Stimulated activated CD4-positive, alpha-beta T cell treated with anti-CD3 and anti-CD28 coated beads, Interleukin-1b, Interleukin-23, amount 100 ng/mL, for 48 hours (primary cell): ENCODE measurements around the gene TGFBR3L.
"Not testable (repeated sequence)": the region's sequence is repeated elsewhere in the genome, so short reads cannot be mapped to it uniquely, and the experiment has no call there.

Source experiments
- DNase-seq: peaks from one replicate; pipeline ENCODE4 v3.0.0-alpha.2; 2020

Gene TGFBR3L

DNA sequence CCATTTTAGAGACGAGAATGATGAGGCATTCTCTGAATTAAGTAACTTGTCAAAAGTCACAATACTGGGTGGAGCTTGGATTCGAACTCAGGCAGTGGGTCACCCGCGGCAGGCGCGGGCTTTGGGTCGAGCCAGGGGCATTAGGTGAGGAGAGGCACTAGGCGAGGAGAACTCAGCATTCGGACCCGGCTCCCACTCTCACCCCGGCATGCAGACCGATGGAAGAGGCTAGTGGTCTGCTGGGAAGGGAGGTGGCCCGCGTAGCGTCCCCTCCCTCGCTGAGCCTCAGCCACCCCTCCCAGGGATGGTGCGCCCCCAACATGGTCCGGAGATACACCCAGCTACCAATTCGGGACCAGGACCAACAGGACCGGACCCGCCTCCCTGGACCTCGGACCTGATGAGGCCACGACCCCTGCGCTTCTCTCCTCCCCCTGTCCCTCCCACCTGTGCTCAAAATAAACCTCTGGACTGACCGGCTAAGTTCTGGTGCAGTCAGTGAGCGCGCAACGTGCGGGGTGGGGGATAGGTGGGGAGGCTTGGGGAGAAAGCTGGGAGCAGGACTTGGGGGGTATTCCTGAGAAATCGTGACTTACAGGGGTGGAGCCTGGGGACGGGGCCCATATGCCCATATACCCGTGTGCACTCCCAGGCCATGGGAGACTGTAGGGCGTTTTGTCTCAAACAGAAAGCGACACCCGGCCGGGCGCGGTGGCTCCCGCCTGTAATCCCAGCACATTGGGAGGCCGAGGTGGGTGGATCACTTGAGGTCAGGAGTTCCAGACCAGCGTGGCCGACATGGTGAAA lies 4.2 kb downstream of the TGFBR3L start:
- DNase-seq, result no peak

DNA sequence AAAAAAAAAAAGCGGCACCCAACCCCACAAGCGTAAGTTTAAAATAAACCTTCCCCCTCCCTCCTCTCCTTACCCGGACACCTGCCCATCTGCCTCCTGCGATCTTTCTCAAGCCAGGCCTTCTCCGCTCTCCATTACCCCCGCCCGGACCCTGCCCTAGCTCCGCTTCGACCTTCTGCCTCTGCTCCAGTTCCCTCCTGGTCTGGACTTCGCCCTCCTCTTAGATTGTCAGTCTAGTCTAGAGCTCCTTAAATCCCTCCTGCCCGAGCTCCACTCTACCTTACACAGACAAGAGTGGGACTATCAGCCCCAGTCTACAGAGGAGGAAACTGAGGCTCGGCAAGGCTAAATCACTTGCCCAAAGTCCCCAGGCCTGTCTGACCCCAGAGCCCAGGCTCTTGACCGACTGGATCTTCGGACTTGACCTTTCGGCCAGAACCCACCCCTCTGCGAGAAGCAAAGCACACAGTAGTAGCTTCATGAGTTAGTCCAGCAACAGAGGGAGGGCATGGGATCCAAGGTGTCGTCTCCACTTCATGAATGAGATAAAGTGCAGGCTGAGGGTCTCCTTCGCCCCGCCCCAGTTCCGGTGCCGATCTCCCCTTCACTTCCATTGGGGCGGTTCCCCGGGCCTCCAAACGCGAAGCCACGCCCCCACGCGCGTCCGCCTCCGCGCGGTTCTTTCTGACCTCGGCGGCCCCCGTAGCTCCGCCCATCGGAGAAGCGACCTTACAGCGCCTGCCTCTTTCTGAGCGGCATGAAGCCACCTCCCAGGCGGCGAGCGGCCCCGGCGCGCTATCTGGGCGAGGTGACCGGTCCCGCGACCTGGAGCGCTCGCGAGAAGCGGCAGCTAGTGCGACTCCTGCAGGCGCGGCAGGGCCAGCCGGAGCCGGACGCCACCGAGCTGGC lies 5.2 kb downstream of the TGFBR3L start, which contains the start of gene SNAPC2:
Gene SNAPC2, plus strand, starts transcription at position 729 of the 909 bp plus-strand sequence. Its CDS starts 29 bp downstream, at position 758.
- peak; percentile 96 for DNase-seq

DNA sequence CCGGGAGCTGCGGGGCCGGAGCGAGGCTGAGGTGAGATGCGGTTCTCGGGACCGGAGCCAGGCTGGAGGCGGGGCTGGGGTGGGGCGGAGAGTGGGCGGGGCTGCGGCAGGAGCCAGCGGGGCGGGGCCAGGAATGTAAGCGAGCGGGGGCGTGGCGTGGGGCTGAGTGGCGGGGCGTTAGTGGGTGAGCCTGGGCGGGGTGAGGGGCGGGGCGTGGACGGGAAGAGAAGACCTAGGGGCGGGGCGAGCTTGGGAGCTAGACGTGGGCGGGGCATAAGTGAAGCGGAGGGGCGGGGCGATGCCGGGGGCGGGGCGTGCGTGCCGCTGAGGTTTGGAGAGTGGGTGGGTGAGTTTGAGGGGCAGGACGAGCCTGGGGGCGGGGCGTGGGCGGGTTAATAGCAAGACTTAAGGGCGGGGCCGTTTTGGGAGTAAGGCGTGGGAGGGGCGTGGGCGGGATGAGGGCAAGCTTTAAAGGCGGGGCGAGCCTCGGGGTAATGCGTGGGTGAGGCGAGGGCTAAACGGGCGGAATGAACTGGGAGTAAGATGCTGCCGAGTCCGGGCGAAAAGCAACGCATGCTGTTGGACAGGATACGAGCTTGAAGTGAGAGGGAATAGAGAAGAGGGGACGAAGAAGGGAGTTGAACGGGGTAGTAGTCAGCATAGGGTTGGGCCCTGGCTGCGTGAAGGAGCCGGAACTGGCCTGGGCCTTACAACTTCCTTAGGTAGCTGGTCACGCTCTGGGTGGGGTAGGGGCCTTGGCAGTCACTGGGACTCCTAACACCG lies 6.1 kb downstream of the TGFBR3L start:
- peak; percentile 99 for DNase-seq

DNA sequence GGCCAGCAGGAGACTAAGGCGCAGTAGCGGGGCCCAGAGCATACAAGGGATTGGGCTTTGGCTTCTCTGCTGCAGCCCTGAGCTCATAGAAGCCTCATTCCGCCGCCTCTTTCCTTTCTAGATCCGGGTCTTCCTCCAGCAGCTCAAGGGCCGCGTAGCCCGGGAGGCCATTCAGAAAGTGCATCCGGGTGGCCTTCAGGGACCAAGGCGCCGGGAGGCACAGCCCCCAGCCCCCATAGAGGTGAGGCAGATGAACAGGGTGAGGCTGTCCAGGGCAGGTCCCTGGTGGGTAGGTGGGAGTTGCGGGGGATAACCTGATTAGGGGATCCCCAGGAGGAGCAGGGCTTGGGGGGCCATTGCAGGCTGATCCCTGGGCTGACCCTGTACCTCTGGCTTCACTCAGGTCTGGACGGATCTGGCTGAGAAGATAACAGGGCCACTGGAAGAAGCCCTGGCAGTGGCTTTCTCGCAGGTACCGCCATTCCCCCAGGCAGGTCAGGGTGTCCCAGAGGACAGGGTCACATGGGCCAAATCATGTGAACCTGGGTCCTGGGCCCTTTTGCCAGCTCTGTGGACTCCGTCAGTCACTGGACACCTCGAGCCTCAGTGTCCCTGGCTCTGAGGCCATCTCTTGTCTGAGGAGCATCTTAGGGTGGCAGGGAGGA lies 6.8 kb downstream of the TGFBR3L start:
- DNase-seq, result no peak

DNA sequence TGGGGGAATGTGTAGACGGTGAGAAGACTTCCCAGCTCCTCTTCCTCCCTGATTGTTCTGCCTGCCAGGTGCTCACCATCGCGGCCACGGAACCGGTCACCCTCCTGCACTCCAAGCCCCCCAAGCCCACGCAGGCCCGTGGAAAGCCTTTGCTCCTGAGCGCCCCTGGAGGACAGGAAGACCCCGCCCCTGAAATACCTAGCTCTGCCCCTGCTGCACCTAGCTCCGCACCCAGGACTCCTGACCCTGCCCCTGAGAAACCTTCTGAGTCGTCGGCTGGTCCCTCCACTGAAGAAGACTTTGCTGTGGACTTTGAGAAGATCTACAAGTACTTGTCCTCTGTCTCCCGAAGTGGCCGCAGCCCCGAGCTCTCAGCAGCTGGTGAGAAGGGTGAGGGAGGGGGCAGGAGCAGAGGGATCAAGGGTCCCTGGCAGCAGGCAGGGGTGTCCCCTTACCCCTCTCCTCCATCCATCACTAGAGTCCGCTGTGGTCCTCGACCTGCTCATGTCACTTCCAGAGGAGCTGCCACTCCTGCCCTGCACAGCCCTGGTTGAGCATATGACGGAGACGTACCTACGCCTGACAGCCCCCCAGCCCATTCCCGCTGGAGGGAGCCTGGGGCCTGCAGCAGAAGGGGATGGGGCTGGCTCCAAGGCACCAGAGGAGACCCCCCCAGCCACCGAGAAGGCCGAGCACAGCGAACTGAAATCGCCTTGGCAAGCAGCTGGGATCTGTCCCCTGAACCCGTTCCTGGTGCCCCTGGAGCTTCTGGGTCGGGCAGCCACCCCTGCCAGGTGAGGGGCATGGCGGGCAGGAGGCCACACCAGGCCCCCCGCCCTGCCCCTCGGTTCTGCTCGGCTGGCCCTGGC lies 7.6 kb downstream of the TGFBR3L start:
- DNase-seq, result no peak

DNA sequence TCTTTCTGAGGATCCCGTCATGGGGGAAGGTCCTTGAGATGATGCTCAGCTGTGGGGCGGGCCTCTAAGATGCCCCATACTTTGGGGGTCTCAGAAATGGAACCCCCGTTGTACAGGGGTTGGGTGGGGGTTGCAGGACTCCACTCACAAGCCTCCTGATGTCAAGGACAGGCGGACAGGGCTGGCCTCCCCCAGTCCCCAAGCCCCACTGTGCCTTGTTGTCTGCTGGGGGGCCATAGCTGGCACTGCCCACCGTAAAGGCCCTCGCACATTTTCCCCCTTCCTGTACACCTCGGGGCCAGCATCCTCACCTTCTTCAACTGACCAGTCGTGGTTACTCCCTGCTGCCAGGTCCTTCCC lies 8.2 kb downstream of the TGFBR3L start:
- DNase-seq, result no peak

DNA sequence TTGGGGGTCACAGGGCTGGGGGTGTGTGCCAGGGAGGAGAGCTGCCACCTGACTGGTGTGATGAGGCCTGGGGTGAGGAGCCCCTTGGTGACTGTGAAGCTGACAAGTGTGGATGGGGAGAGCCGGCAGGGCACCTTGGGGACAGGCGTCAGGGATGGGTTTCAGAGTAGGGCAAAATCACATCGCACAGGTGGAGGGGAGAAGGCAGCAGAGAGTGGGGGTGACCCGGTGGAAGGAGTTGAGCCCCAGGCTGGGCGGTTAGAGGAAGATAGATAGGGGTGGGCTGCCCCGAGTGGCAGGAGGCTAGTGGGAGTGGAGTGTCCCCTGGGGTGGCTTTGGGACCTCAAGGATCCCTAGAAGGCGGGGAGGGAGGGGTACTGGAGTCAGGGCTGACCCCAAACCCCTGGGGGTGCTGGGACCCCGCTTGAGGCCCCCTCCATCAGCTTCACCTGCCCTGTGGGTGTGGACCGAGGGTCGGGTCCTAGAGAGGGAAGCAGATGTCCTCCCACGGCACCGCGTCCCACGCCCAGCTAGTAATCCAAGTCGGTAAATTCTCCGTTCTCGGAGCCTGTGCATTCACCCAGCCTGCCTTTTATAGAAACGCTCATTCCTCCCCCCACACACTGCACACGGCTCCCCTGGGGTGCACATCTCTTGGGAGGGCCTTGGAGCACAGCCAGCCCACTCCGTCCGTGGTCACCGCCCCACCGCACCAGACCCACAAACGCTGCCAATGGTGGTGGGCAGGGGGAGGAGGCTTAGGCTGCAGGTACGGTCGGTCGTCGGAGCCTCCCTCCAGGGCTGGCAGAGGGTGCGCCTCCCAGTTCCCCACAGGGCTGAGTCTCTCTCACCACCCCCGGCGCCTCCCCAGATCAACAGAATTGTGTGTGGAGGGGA lies 8.9 kb downstream of the TGFBR3L start:
- no peak for DNase-seq

DNA sequence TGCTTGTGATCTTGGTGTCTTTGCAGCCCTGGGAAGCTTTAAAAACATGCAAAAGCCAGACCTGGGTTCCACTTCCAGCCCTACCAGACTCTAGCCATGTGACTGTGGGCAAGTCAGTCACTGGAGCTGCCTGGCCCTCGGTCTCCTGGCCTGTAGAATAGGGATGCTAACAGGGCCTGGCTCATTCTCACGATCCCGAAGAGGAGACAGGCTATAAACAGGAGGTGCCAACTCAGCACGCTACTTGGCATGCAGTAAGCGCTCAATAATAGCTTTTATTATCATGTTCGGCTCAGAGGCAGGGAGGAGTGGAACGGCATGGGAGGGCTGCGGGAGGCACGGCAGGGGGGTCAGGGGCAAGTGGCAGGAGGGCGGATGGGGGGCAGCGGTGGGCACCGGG lies 9.6 kb downstream of the TGFBR3L start:
- no peak for DNase-seq

DNA sequence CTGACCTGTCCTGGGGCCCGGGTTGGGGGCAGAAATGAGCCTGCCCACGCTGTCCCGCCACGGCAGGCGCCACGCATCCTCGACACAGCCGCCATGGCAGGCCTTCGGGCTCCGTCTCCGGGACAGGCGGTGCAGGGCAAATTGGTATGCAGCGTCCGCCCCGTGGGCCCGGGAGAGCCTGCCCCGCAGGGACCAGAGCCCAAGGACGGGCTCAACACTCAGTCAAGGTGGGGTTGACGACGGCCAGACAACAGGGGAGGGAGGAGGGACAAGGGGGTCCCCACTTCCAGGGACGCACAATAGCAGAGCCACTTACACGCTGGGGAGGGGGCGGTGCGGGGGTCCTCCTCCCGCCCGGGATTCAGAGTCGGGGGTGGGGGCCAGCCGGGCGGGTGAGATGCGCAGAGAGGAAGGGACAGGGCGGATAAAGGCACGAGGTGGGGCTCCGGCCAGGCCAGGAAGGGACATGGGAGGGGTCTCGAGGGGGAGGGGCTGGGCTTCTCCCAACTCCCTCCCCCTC lies 10.1 kb downstream of the TGFBR3L start:
- DNase-seq, result no peak

DNA sequence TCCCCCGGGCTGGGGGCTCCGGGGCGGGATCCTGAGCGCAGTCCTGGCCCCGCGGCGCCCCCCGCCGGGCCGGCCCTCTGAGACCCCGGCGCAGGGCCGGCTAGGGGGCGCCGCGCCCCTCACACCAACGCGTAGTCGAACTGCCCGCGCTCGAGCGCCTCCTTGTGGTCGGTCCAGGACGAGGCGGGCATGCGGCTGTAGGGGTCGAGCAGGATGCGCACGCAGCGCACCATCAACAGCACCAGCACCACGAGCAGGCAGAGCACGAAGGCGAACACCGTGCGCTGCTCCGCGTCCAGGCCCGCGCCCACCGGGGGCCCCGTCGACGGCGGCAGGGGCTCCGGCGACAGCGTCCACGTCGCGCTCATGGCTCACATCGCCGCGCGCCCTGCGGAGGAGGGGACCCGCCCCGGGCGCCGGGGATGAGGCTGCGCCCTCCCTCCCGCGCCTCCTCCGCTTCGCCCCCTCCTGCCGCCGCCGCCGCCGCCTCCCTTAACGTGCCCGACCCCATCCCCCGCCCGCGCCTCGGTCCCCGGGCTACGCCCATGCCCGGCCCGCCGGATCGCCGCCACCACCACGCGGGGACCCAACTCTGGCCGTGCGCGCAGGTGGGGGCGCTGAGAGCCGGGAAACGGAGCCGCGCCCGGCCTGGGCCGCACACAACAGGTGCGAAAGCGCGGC lies 10.7 kb downstream of the TGFBR3L start:
- DNase-seq, result peak; percentile 83

DNA sequence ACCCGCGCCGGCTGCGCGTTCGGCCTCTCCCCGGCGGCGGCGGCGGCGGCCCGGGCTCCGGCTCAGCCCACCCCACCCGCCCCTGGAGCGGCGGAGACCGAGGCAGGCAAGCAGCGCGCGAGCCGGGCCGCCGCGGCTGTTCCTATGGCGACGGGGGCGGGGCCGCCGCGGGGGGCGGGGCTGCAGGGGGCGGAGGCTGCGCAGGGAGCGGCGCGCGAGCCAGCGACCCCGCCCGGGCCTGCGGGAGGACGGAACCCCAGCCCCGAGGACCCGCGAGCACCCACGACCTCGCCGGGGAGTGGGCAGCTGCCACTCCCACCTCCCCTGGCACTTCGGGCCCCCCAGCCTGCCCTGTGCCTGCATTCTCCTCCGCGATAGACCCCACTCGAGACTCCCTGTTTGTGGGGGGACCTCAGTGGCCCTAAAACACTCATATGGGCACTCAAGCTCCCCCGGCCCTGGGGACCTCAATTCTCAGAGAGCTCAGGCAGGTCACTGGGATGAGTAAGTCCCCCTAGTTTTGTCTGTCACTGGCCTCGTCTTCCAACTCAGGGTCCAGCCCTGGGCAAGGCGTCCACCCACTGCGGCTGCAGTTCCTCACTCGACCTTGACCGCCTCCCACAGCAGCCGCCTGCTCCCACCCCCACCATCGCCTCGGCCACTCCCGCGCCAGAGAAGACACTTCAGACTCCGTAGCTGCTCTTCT lies 11.5 kb downstream of the TGFBR3L start, which contains the start of gene CTXN1:
Gene CTXN1, minus strand, starts transcription at position 115 of the 706 bp plus-strand sequence. CDS start 597 bp downstream, outside the sequence.
- peak; percentile 68 for DNase-seq

DNA sequence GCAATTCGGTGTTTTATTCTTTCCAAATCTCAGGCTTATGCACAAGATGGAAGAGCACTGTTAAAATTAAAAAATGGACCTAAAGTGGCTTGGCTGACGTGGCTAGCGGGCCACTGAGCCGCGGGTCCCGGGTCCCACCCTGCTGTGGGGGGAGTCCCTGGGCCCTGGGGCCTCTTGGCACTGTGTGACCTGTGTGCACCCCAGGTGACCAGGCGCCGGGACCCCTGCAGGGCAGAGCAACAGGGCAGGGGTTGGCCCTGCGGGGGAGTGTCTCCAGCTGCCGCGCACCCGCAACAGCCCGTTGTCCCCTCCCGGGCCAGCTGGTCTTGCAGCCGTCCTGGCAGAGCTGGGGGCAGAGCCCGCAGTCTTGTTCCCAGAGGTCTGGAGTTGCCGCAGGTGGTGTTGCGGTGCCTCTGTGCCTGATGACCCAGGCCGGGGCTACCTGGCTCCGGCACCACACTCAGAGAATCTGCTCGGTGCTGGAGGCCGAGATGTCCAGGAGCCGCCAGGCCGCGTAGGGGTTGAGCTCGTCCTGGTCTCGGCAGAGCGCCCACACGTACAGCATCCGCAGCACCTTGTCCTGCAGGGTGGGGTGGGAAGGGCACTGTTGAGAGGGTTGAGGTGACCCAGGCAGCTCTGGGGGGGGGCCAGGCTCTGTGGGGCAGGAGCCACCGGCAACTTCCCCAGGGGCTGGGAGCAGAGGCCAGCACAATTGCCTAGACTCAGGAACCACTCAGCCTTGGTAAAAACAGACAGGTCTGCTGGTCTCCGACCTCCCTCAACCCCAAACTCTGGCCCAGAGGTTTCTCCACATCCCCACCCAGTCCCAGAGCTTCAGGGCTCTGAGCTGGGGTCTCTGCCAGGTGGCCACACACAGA lies 12.3 kb downstream of the TGFBR3L start:
- no peak for DNase-seq

DNA sequence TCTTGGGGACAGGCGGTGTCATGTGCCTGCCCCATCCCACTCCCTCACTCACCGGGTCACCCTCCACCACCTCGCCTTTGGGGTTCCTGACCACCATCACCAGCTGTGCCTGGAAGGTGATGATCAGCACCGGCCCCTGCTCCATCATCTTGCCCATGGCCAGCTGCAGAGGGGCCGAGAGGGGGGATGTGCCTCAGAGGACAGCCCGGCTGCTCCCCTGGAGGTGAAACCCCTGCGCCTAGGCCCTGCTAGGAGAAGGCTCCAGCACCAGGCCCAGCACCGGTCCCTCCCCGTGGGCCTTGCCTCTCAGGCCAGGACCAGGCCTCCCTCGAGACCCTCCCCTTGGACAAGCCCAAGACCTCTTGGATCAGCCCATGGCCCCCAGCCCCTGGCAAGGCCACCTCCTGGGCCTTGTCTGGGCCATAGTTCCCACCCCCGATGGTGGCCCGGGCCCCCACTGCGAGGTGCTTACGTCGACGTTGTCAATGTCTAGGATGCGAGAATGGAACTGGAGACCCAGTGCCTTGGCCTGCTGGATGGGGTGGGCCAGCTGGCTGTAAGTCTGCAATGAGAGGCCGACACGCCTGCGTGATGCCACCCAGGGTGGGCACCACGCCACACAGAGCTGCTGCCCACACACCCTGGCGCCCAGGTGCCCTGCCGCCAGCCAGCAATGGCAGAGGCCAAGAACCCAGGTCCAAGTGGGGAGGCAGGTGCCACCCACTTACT lies 13.1 kb downstream of the TGFBR3L start:
- DNase-seq, result no peak

DNA sequence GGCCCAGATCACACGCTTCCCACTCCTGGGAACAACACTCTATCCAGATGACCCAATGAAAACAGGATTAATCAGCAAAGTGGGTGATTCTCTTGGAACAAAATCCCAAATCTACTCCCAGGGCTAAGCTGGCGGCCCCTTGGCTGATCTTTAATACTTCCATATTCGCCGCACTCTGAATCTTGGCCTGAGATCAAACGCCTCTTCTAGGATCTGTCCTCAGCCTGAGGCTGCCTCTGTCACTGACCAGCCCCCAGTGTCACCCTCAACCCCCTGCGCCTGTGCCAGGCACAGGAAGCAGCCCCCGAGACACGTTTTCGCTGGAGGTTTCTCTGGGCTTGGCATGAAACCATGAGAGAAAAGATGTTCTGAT lies 13.7 kb downstream of the TGFBR3L start:
- no peak for DNase-seq

DNA sequence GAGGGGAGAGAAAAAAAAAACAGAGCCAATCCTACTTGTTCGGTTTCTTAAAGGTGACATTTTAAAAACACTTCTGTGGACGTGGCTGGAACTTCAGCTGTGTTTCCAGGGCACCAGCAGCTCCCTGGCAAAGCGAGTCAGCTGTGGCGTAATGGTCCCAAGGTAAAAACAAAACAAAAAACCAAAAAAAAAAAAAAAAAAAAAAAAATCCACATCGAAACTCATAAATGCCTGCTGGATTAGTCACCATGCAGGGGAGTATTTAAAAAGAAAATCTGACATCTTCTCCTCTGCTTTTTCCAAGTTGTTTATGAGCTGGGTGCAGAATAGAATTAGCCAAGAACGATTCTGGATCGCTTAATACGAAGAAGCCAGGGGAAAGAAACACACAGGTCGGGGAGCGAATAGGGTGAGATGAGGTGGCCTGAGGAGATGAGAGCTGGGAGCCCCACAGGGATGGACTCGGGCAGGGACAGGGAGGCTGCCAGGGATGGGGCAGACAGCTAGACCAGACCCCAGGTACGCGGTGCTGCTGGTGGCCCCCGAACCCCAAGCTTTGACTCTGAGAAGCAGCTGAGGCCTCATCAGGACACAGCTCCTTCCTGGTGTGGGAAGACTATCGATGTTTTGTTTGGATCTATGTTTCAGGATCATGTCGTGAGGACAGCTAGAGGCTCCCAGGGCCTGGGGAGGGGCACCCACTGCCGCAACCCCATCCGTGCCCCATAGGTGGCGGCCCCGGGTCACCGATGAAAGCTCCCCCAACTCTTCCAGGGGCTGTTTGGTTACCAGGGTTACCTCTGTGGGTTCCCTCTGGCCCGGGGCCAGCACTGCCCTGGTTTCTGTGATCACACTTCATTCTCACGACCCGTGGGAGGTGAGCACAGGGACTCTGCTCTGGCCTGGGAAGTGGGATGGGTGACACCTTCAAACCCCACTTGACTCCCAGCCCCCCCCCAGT lies 14.4 kb downstream of the TGFBR3L start:
- peak; percentile 69 for DNase-seq

DNA sequence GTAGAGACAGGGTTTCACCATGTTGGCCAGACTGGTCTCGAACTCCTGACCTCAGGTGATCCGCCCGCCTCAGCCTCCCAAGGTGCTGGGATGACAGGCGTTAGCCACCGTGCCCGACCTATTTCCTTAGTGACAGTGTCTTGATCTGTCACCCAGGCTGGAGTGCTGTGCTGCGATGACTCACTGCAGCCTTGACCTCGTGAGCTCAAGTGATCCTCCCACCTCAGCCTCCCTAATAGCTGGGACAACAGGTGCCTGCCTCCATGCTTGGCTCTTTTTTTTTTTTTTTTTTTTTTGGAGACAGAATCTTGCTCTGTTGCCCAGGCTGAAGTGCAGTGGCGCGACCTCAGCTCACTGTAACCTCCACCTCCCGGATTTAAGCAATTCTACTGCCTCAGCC lies 15.4 kb downstream of the TGFBR3L start:
- DNase-seq, result not testable (repeated sequence)
